ENCODE measurements around the gene REEP5.
A peak's percentile ranks its signal among the peaks of the same experiment; 100 is the strongest.
"Not testable (repeated sequence)": the region's sequence is repeated elsewhere in the genome, so short reads cannot be mapped to it uniquely, and the experiment has no call there.

Gene REEP5

DNA sequence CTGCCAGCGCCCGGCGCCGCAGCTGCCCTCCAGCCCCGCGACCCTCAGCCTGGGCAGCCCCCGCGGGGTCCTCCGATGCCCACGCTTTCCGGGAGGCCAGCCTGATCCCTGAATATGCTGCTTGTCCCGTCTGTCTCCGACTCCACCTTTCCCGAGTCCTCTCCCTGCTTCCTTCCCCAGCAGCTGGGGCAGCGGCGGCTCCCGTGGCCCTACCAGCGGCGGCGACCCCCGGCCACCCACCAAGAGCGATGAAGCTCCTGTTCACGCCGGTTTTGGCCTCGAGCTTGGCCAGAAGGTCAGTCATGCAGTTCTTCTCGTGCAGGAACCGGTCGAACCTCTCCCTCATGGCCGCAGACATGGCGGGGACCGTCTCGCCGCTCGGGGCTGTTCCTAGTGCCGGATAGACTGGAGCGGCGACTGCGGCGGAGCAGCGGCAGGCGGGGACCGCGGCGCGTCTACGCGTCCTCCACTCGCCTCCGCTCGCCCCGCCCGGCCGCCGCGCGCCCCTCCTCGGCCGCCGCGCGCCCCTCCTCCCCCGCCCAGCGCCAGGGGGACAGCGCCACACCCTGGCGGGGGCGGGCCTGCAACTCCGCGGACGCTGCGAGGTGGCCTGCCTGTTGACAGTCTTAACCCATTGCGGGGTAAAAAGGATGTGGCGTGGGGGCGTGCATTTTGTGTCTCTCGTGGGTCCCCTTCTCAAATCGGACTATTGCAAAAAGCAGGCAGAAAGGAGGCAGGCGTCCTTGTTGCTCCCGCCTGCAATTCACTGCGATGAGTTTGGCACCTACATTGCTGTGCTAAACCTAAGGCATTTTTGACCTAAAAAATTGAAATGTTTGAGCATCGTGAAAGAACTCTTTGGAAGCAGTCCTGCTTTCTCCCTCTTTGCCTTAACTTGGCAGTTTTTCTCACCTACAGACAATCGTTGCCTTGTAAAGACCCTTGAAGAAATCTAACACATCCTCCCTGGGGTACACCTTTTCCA lies at the start of gene REEP5:
Gene REEP5, minus strand, starts transcription at position 395 of the 985 bp plus-strand sequence. Its CDS starts 37 bp downstream, at position 358.
- peak; percentile 64 to 81 (median 75) for DNase-seq (ENCODE audit: low read depth in 3 of 3)

DNA sequence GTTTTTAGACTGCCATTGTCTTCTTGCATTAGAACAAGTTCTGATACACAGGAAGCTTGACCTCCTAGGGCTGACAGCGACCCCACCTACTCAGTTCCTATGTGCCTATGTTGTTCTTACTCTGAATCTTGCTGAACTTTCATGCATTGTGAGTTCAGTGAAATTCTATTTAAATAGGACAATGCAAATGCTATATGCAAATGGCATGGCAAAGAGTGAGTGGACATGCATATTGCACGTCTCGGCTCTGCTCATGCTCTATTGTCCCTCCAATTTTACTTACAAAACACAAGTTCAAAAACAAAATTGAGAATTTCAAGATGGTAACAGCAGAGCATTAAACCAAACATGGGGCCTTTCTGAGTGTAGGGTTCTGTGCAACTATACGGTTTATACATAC lies 49.2 kb upstream of the REEP5 start:
- DNase-seq (ENCODE audit: low read depth in 3 of 3): no peak

DNA sequence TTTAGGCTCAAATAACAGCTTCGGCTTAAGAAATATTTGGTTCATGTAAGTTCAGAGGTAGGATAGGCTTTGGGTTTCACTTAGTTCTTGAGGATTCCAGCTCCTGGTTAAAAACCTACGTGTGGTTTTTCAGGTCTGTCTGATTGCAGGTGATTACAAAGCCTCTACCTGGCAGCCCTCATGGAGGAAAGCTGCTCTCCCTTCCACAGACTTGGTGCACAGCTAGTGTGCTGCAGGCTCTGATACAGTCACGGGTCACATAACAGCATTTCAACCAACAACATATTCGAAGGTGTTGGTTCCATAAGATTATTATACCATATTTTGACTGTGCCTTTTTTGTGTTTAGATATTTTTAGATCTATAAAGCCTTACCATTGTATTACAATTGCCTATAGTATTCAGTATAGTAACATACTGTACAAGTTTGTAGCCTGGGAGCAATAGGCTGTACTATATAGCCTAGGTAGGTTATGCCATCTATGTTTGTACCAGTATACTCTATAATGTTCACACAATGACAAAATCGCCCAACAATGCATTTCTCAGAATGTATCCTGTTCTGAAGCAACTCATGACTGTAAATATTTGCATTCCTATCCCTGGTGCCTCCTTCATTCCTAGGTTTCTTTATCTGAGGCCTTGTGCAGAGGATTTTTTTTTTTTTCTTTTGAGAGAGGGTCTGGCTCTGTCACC lies 46.5 kb upstream of the REEP5 start:
- DNase-seq (ENCODE audit: low read depth in 3 of 3): no peak

DNA sequence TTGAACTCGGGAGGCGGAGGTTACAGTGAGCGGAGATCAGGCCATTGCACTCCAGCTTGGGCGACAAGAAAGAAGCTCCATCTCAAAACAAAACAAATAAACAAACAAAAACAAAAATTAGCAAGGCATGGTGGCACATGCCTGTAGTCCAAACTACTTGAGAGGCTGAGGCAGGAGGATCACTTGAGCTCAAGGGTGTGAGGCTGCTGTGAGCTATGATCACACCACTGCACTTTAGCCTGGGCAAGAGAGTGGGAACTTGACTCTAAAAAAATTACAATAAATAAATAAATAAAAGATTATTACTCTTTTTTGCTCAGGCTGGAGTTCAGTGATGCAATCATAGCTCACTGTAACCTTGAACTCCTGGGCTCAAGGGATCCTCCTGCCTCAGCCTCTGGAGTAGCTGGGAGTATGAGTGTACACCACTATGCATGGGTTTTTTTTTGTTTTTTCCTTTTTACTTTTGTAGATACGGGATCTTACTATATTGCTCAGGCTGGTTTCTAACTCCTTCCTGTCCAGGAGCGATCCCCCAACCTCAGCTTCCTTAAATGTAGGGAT lies 45.6 kb upstream of the REEP5 start:
- no peak for DNase-seq (ENCODE audit: low read depth in 3 of 3)

DNA sequence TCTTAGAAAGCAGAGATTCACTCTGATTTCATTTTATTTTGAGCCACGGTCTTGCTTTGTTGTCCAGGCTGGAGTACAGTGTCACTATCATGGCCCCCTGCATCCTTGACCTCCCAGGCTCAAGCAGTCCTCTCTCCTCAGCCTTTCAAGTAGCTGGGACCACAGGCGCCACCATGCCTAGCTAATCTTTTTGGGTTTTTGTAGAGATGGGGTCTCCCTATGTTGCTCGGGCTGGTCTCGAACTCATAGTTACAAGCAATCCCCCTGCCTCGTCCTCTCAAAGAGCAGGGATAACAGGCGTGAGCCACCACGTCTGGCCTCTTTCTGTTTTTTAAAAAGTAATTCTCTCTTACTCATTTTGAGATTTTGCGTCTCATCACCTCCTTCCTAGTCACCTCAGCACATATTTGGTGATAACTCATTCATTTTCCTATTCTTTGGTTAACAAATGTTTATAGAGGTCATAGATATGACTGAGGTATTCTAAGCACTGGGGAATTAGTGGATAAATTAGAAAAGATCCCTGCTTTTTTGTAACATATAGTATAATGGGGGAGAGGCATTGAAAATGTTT lies 43.8 kb upstream of the REEP5 start:
- no peak for DNase-seq (ENCODE audit: low read depth in 3 of 3)

DNA sequence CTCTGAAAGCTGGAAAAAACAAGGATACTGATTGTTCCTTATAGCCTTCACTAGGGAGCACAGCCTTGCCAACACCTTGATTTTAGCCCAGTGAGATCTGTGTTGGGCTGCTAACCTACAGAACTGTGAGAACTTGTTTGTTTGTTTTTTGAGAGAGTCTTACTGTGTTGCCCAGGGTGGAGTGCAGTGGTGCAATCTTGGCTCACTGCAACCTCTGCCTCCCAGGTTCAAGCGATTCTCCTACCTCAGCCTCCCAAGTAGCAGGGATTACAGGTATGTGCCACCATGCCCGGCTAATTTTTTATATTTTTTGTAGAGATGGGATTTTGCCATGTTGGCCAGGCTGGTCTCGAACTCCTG lies 41.3 kb upstream of the REEP5 start:
- DNase-seq (ENCODE audit: low read depth in 3 of 3): not testable (repeated sequence)

DNA sequence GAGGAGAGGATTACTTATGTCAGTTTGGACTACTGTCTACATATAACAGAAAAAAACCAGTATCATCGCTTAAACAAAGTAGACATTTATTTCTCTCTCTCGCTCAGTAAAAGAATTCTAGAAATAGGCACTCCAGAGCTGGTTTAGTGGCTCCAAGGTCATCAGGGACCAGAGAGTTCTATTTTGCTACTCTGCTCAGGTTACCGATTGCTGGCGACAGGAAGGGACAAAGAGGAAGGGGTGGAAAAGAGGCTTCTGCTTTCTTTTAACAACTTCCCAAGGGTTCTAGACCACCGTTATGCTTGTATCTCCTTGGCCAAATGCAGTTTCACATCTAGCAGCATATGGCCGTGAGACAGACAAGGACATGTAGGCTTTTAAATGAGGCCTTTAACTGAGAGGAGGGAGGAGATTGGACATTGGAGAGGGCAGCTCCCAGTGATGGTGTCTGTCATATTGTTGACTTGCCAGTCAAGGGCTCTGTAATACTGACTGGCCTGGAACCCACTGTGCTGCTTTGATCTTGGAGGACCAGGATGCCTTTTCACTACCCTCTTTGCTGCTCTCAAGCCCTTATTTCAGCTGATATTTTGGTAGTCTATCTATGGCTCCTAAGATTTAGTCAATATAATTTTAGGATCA lies 39.0 kb upstream of the REEP5 start:
- DNase-seq (ENCODE audit: low read depth in 3 of 3): no peak

DNA sequence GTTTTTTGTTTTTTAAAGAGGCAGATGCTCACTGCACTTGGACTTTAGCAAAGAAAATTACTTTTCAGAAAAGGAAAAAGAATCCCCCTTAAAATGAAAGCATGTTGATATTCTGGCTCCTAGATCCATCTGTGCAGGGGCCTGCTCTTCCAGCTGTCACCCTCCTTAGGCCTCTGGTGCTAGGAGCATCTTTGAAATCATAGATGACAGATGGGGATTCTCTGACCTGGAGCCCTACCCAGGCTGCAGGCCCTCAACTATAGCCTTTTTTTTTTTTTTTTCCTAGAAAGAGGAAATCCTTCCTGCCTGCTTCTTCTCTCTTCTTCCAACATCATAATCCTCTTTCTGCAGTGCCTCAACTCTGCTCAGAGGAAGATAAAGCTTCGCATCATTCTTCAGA lies 38.3 kb upstream of the REEP5 start:
- no peak for DNase-seq (ENCODE audit: low read depth in 3 of 3)

DNA sequence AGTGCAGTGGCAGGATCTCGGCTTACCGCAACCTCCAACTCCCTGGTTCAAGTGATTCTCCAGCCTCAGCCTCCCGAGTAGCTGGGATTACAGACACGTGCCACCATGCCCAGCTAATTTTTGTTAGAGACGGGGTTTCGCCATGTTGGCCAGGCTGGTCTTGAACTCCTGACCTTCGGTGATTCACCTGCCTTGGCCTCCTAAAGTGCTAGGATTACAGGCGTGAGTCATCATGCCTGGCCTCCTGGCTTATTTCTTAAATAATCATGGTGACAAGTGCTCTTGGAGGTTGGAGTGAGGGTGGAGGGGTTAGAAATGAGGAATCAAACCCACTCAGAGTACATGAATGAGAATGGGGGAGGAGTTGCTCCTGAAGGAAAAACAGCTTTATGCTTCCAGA lies 37.8 kb upstream of the REEP5 start:
- not testable (repeated sequence) for DNase-seq (ENCODE audit: low read depth in 3 of 3)

DNA sequence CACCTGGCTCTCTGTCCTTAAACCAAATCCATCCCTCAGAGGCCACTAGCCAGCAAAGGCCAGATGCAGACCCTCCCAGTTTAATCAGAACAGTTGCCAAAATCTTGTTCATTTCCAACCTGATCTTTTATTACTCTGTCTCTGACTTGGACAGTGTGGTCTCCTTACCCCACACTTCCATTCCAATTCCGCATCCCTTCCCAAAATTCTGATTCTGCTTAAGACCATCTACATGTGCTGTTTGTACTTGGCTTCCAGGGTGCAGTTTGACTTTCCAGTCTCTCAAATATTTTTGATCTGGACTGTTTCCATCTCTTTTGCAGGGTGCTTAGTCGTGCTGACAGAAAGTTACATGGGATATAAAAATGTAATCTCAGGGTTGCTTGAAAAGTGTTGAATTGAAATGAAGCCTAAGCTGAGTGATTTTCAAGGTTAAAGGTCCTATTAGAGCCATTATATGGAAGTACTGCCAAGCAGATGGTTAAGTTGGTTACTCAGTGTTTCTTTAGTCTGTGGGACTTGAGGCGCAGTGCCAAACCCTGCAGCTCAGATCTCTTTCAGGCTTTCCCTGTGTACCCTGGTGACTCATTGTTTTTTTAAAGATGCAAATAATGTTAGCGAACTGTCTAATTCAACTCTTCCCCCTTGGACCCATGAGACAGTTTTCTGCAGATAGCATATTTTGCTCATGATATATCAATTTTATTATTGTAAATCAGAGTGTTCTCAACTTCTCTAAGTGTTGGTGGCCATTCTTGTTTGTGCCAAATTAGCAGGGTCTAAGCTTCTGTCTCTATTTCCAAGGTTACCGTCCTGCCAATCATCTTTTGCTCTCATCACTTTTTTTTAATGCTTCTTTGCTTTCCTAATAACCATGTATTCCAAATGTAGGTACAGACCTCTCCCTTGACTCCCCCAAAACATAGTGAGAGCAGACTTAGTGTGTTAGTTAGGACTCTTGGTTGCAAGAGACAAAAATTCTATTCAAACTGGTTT lies 36.4 kb upstream of the REEP5 start:
- no peak for DNase-seq (ENCODE audit: low read depth in 3 of 3)

DNA sequence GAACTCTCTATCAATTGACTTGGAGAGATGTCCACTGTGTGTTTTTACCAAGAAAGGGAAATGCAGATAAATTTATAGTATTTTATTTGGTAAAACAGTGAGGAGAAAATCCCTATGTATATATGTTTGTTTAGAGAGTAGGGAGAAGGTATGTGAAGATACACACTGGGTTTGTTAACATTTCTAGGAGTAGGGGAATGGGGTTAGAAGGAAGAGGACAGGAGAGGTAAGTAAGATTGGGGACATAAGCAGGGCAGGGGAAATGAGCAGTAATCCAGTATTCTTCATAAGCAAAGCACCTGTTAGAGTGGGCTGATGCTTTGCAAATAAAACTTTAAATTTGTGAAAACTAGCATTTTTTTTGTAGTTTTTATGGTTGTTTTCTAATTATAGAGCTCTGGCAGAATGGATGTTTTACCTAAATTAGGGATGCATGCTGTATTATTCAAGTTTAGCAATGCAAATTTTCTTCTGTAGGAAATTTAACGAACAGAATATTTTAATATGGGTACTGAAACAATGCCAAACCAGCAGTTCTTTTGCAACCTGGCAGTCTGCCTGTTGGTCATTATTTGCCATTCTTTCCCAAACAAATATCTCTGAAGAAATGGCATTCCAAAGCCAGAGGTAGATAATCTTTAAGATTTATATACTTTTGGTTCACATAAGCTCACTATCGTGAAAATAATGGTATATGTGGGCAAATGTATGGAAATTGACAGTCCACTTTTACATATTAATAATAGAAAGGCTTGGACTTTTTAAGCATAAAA lies 35.2 kb upstream of the REEP5 start:
- no peak for DNase-seq (ENCODE audit: low read depth in 3 of 3)

DNA sequence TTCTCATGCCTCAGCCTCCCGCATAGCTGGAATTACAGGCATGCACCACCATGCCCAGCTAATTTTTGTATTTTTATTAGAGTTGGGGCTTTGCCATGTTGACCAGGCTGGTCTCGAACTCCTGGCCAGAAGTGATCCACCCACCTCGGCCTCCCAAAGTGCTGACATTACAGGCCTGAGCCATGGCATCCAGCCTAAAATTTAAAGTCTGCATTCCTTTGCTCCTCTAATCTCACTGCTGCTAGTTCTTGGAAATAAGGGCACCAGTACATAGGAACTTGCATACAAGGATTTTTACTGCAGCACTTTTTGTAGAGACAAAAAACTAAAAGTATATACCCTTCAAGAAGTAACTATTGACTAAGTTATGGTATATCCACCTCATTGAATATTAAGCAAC lies 34.6 kb upstream of the REEP5 start:
- DNase-seq (ENCODE audit: low read depth in 3 of 3): no peak

DNA sequence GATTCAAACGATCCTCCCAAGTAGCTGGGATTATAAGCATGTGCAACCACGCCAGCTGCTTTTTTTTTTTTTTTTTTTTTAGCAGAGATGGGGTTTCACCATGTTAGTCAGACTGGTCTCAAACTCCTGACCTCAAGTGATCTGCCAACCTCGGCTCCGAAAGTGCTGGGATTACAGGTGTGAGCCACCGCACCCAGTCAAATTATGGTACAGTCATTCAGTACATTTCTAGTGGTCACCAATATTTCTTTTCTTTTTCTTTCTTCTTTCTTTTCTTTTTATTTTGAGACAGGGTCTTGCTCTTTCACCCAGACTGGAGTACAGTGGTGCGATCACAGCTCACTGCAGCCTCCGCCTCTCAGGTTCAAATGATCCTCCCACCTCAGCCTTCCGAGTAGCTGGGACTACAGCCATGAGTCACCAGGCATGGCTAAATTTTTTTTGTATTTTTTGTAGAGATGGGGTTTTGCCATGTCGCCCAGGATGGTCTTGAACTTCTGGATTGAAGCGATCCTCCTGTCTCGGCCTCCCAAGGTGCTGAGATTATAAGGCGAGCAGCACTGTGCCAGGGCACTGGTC lies 29.2 kb upstream of the REEP5 start:
- no peak for DNase-seq (ENCODE audit: low read depth in 3 of 3)

DNA sequence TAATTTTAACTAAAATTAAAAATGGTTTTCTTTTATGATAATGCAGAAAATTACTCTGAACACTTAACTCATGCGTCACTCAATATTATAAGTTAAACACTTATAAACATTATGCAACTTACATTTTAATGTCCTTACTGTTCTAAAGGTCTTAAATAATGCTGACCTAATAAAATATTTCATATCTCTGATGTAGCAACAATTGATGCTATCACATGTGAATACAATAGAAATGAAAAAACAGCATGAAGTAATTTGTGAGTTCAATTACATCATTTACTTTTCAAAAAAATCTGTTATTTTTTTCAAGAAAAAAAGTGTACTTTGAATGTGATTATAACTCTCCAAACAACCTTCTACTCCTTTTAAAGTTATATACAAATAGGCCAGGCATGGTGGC lies 26.4 kb upstream of the REEP5 start:
- DNase-seq (ENCODE audit: low read depth in 3 of 3): no peak

DNA sequence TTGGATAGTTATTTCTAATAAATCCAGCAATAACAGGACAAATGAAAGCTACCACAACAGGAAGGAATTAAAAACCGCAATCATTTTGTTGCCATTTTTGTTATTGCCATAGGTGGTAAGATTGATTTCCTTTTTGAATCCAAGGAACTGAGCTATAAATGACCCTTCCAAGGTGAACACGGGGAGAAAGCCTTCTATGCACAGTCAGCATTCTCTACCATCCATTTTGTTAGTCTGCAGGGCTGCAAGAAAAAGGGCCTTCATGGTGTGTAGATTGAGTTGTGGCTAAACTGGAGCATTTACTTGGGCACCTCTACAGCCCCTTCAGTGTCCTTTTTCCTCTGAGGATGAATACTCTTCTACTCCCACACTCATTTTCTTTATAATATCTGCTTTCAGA lies 18.6 kb upstream of the REEP5 start:
- no peak for DNase-seq (ENCODE audit: low read depth in 3 of 3)

DNA sequence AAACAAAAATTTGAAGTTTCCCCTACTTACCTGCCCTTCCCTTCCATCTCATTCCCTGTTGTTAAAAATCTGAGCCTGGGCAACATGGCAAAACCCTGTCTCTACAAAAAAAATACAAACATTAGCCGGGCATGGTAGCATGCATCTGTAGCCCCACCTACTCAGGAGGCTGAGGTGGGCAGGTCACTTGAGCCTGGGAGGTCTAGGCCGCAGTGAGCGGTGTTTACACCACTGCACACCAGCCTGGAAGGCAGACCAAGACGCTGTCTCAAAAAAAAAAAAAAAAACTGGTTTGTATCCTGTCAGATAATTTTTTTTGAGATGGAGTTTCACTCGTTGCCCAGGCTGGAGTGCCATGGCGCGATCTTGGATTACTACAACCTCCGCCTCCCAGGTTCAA lies 16.3 kb upstream of the REEP5 start:
- DNase-seq (ENCODE audit: low read depth in 3 of 3): no peak

DNA sequence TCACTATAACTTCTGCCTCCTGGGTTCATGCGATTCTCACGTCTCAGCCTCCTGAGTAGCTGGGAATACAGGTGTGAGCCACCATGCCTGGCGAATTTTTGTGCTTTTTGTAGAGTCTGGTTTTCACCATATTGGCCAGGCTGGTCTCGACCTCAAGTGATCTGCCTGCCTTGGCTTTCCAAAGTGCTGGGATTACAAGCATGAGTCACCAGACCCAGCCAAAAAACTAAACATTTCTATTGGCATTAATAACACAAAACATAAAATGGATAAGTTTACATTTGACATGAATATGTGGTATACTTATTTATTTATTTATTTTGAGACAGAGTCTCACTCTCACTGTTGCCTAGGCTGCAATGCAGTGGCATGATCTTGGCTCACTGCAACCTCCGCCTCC lies 13.6 kb upstream of the REEP5 start:
- no peak for DNase-seq (ENCODE audit: low read depth in 3 of 3)

DNA sequence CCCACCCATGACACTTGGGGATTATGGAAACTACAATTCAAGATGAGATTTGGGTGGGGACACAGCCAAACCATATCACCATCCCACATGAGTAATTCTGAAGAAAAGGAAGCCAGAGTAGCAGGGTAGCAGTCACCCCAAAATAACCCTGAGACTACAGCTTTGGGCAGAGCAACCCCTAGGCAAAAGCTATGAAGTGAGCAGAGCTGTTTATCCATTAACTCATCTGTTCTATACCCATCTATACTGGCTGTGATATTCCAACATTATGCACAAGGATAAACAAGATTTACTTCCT lies 12.3 kb upstream of the REEP5 start:
- no peak for DNase-seq (ENCODE audit: low read depth in 3 of 3)

DNA sequence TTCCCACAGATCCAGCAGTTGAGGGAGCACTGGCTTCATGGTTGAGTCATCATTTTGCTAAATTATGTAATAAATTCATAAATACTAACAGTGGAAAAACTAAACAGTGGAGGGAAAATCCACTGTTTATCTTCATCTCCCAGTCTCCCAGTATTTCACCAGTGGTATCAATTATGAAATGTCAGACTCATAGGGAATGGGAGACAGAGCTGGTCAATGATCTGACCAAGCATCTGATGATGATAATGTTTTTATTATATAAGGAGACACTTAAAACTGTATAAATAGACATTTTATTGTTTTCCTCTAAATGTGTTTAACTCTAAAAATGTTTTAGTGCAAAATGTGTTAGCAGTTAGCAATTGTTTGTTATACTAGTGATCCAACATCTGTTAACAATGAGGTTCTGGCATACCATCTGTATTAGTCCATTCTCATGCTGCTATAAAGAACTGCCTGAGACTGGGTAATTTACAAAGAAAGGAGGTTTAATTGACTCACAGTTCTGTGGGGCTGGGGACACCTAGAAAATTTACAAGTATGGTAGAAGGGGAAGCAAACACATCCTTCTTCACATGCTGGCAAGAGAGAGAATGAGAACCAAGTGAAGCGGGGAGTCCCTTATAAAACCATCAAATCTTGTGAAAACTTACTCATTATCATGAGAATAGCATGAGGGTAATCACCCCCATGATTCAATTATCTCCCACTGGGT lies 11.8 kb upstream of the REEP5 start:
- DNase-seq (ENCODE audit: low read depth in 3 of 3): no peak
